ENCODE measurements around the gene ERN1.

ERN1 gene

DNA sequence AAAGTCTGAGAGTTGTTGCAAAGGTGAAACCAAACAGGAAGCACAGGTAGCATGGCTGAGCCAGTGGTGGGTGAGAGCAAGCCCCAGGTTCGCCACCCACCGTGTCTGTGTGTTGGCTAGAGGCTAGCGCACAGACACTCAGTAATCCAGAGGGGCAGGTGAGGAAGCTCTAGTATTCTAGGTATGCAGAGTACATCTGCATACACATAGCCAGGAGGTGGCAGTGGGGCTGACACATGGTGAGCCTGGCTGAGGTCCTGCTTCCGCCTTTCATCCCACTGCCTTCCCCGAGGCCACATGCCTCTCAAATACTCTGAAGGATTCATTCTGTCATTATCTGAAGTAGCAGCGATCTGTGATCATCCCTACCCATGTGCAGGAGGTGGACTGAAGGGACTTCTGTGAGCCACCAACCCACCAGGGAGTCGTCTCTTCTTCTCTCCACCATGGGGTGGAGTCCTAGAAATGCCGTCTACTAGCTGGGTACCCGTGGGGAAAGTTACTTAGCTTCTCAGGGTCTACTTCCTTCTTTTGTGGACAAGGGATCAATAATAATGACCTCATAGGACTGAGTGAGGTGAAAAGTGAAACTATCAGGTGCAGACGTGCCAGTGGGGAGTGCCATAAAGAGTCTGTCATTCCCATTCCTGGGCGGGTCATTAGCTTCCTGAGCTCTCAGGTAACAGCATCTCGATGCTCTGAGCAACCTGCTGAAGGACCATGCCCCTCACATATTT is 73.5 kb downstream of the ERN1 start:
- no peak for DNase-seq

DNA sequence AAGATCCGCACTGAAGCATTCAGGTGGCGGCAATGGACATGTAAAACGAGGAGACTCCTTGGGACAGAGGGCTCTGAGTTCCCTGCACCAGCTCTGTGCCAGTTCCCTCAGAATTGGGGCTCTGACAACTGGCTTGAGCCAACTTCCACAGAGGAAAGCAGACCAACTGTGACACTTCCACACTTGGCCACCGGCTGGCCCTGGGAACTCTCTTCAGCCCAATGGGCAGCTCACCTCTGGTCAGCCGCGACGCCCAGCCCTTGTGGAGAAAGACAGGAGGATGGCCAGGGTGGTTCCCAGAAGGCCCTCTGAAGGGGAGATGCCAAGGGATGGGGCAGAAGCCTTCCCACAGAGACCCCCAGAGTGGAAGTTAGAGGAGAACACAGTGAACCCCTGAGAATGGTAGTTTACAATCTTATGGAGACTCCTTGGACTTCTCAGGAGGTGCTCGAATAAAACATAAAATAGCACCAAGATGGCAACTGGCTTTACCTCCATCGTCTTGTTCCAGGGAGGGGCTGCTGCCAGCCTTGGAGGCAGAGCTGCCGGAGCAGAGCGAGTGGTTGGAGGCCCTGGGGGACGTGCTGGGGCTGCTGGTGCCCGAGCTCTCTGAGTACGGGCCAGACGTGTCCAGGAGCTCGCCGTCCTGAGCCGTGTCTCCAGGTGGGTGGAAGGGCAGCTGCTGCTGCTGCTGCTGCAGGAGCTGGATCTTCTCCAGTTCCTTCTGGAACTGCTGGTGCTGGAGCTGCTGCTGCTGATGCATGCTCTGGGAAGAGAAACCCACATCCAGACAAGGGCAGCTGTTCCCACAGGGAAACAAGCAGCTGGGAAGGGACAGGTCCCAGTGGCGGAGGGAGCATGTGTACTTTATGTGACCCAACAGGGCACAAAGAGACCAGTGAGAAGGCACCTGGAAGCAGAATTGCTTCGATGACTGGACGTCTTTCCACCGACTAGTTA is 74.5 kb downstream of the ERN1 start:
- no peak for DNase-seq

DNA sequence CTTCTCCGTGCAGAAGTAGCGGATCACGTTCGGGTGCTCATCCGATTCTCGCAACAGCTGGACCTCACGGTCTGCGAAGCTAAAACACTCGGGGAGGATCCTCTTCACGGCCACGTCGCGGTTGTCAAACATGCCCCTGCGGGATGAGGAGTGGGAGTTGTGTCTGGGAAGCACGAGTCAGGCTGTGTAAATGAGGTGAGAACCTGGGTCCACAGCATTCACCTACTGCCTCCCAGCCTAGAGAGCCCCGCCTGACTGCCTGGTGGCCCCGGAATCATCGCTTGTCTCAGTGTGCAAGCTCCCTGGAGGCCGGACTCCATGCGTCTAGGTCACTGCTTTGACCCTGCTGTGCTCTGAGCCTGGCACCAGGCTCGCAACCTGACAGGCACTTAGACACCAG is 75.6 kb downstream of the ERN1 start:
- no peak for DNase-seq

DNA sequence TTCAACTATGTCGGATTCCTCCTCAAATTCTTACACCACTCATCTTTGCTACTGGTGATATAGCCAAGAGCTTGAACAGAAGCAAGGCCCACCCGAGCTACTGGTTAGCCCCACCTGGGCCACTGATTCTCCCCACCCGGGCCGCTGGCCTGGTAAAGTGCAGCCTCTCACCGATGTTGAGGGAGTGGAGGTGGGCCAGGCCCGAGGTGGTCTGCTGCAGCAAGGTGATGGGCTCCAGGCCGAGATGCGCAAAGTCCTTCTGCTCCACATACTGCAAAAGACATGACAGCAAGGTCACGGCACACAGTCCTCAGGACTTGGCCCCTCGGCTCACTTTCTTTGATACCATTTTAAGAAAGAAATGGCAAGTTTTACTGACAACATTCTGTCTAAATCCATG is 76.8 kb downstream of the ERN1 start:
- DNase-seq: no peak

DNA sequence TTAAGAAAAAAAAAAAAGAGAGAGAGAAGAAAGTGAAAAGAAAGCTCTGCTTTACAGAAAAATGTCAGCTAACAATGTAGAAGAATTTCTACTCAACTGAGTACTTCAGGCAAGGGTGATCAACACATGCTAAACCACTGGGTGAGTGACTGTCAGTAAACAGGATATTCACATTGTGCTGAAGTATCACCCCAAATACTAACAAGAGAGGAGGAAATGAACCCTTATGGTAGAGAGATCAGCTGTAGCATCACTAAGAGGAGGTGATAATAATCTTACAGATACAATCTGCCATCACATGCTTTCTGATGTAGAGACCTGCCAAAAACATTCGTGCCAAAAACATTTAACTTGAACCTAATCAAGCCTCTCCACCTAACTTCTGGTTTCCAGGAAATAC is 78.8 kb downstream of the ERN1 start:
- DNase-seq: no peak

DNA sequence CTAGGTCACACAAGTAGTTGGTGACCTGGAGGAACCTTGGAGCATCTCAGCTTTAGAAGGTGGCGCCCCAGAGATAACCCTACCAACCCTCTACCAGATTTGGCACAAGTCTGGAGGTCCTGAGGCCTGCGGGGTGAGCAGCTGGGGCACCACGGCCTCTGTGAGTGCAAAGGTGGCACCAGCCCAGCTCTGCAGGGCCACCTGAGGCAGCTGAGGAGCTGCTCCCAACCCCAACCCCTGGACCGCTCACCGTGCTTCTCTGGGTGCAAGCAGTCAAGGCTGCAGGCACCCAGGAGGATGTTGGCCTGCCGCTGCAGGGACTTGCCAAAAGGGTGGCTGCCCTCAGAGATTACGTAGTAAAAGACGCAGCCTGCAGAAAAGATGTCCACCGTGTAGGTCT is 81.1 kb downstream of the ERN1 start:
- no peak for DNase-seq

DNA sequence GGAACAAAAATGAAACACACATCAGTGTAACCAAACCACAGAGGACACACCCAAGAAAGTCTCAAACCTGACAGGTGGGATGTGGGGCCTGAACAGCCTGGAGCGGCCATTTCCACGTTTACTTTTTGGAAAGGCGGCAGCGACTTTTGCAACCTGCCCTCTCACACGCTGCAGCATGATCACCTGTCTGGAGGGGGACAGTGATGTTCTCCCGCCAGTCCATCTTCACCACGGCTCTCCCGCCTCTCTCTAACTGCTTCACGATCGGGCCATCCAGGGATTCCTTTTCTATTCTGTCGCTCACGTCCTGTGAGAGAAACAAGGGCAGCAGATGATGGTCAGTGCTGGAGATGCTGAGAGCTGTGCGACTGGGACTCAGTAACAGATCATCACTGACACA is 84.8 kb downstream of the ERN1 start:
- no peak for DNase-seq

DNA sequence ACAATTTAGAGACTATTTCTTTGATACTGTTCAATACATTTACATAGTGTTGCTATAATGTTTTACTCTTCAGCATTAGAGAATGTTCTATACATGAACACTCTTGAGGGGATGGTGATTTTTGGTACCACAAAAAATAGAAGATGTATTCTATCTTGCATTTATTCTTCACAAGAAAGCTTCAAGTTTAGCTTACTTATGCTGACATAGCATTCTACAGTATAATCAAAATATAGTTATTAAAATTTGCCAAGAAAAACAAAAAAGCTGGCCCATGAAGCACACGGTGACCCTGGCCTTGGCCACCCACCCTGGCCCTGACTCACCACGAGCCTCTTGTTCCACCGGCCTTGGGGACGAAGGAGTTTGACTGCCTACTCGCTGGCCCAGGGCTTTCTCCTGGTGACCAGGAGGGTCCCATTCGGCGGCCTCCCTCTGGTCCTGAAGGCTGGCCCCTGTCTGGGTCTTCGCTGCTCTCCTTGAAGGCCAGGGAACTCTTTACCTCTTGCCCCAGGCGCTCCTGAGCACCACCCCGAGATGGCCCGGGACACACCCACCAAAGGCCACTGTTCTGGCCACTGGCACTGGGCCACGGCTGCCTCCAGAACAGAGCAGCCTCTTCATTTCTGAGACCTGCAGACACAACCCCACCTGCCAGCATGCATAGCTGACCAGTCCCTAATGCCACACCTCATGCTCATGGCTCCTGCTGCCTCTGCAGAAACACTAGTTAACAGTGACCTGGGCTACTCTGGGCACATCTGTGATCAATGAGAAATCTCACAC is 87.1 kb downstream of the ERN1 start:
- DNase-seq: no peak

DNA sequence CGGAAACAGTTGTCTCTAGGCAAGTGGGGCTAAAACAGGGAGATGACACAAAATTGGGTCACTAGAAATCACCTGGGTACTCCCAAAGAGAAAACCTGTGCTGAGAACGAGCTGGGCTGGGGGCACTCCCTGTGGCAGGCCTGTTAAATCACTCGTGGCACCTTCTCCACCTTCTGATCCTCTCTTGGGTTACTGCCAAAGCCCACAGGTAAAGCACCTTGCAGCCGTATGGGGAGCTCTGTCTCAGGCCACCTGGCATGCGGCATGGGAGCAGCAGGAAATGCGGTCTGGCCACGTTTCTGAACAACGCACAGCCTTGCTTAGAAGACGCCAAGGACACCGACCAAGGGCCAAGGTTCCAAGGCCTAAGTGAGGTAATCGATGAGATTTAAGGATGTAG is 88.0 kb downstream of the ERN1 start:
- DNase-seq: no peak

DNA sequence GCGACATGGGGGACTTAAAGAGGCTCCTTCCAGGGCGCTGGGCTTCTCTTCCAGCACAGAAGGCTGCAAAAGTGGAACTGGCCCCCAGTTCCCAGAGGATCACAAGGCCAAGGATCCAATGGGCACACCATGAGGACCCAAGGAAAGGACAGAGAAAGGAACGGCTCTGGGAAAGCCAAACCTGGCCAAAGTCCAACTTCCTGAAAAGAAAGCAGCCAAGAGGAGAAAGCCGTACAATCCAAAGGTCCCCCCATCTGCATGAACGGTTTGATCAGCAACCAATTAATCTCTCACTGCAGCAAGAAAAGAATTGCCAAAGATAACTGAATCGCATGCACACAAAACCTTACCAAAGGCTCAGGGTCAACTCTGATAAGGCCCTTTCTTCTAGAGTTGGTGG is 89.7 kb downstream of the ERN1 start:
- DNase-seq: no peak

DNA sequence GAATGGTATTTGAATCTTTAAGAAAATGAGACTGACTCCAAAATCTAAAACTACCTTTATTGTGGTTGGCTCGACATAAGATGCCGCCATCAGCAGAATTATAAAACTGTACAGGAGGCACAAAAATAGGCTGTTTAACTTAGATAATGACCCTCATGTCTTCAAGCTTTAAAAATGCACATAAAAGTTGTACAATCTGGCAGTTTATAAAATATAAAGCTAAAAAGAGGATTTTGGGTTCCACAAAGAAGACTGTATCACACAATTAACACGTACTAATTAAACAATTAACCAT is 90.9 kb downstream of the ERN1 start:
- DNase-seq: no peak

DNA sequence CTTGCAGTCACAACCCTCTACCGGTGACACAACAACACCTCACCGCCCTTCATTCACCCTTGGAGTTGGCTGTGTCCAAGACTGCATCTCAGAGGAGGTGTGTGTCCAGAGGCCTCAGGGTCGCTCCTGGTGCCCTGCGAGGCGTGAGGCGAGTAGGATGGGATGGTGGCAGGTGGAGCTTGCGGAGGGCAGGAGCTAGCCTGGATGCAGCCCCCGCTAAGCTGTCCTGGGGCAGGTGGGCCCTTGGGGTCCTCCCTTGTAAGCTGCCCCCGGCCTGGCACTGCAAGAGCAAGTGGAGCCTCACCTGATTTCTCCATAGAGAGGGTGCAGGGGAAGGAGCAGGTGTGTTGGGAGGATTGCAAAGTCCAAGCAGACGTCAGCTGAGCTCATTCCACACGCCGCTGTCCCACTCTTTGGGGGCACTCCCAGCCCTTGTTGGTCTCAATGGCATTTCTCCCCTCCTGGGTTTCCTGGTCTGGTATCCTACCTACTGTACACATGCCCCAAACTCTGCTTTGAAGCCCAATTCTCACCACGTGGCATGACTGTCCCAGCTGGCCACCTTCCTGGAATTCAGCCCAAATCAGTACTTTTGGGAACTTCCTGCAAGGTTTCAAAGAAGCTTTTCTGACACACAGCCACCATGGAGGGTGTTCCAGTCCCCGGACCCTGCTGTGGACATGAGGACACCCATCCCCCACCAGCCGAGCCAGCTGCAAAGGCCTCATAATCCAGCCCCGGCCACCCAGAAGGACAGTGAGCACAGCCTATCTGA is 91.4 kb downstream of the ERN1 start:
- no peak for DNase-seq

DNA sequence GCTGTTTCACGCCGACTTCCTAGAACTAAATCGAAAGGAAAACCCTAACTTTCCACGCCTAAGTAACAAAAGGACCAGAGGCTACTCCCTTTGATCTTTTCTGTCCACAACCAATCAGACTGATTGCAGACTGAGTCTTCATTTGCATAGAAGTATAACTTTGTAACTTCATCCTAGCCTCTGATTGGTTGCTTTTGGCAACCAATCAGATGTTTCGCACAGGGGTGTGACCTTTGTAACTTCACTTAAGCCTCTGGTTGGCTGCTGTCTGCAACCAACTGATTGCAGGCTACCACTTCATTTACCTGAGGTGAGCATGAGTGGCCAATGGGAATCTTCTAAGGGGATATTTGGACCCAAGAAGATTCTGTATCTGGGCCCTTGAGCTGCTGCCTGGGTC is 92.1 kb downstream of the ERN1 start:
- DNase-seq: no peak

DNA sequence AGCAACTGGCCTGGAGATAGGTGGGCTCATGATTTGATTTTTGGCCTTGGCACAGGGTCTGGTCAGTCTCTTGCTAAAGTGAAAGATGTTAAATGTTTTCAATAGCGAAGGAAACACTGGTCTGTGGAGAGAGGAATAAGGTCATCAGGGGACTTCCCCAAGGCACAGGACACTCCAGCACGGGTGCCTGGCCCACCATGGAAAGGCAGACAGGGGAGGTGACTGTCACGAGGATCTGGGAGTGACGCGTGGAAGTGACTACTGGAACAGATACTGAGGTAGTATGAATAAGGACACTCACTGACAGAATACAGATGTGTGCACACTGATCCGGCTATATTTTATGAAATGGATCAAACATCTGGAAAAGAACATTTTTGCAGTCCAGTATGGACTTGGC is 92.8 kb downstream of the ERN1 start:
- DNase-seq: no peak

DNA sequence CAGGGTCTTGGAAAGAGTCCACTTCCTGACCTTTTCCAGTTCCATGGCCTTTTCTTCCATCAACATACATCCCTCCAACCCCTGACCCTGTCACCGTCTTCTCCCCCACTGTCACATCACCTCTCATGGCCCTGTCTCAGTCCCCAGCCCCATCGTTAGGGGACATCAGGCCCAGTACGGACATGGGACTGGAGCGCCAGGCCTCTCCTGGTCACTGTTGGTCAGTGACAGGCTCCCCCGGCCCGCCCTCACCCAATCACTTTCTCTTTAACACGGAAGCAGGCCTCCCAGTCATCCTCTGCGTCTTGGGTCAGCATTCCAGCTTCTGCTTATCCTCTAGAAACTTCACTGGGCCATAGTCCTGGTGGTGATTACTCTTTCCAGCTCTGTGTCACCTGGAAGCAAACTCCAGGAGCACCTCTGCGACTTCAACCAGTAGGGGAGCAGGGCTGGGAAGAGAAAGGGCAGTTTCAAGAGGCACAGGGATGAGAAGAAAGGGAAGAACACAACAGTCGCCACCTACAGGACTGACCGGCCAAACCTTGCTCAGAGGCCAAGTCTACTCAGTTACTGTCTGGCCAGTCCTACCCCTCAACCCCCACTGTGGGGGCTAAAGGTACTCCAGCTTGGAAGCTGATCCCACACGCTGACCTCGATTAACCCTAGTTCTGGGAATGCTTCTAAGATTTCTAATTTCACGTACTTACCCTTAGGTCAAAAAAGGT is 93.6 kb downstream of the ERN1 start:
- DNase-seq: no peak

DNA sequence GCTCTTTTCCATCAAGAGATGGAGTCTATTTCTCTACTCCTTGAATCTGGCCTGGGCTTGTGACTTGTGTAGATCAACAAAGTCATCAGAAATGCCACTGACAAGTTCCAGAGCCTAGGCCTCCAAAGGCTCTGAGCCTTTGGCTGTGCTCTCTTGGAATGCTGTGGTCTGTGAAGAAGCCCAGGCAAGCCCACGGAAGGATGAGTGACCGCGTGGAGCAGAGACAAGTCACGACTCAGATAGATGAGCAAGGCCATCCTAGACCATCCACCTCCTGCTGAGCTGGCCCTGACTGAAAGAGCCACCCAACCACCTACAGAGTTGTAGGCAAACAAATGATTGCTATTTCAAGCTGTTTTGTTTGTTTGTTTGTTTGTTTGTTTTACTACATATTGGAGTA is 97.9 kb downstream of the ERN1 start:
- no peak for DNase-seq

DNA sequence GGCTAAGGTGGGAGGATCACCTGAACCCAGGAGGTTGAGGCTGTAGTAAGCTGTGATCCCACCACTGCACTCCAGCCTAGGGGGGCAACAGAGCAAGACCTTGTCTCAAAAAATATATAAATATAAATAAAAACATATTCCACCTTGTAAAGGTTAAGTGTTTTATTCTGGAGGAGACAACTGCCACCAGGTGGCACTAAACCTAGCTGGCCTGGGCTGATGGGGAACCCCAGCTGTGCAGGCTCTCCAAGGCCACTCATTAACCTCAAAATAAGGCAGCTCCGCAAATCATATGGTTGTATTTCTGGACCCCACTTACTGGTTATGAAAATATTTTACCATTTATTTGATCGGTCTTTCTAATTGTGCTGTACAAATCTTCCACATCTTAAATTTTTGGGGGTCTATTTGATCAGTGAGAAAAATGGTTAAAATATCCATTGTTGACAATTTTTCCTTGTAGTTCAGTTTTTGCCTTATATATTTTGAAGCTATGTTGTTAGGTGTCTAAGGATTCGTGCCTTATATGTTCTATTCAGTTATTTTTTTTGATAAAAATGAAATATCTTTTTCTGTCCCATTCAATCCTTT is 101.0 kb downstream of the ERN1 start:
- peak; percentile 81 for DNase-seq

DNA sequence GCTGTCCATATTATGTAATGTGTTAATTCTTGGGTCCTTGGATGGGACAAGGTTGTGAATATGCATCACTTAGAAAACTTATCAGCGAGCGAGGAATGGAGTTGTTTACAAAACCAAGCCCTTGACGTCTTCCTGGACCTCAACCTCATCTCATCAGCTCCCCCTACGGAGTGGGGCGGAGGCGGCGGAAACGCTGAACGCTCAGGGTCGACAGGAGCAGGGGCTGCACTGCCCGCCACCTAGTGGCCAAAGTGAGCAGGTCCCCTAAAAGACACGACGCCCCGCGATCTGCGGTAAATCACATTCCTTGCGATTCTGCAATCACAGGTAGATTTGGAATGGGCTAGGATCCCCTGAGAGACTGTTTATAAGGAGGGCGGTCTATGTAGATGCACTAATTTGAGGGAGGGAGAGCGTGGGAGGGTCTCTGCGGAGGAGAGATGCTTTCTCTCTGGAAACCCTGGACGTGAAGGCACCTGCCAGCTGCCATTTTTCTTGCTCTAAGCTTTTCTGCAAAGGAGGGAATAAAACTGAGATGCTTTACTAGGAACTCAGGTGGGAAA is 104.1 kb downstream of the ERN1 start:
- peak; percentile 90 for DNase-seq

DNA sequence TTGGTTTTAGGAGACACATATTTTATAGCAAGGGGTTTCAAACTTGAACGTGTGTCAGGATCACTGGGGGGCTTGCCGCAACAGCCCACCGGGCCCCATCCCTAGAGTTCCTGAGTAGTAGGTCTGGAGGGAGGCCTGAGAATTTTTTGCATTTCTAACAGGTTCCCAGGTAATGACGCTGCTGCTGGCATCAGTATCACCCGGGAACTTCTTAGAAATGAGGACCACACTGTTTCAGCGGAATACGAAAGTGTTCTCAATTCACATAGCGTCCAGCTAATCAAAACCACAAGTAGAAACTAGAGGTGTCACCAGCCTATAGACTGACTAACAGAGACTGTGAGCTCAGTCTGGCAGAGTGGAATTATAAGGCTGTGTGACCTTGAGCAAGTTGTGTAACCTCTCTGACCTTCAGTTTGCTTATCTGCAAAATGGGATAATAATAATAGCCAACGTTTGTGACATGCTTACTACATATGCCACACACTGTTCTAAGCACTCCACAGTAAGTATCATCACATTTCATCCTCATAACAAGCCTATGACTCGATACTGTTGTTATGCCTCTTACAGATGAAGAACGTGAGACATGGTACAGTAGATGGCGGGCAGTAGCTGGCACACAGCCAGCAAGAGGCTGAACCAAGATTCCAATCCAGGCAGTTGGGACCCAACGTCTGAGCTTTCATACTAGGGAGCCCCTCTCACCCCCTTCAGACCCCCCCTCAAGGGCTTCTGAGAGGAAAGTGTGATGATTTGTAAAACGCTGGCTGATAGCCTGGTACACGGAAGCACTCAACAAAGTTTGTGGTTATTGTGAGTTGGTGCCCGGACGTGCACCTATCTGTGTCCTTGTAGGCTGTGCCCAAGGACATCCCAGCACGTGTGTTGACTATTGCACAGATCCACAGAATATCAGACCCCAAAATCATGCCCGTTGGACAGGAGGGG is 104.9 kb downstream of the ERN1 start:
- DNase-seq: peak; percentile 65

DNA sequence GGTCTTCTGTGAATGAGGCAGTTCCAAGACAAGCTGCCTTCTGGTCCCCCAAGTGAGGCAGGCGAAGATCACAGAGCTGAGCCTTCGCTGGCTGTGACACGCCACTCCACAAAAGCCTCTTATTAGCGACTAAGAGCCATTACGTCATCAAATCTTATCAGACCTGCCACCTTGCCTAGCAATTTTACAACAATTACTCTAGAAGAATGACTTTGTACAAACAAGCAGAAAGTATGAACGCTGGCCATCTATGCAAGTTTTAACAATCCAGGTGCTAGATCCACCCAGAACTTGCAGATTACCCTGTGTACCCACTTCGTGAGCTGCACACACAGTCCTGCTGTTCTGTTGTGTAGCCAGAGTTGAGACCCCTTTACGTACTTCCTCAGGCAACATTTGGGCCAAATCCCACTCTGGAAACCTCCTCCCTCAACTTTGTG is 105.7 kb downstream of the ERN1 start:
- no peak for DNase-seq
